ENCODE results near the gene C3orf18. TPM values are rescaled to one million over a fixed set of nuclear protein-coding genes. Genes with fewer than 3 reads are reported as not detected.

The C3orf18 gene
- total RNA-seq, 1 donor from 2014 or later, result 8.5 TPM

GRCh38 chr3:50604628-50605588 is 37.4 kb upstream of the C3orf18 start:
- Mint-ChIP-seq H3K4me1 (peaks cover 3% of the 10 kb centered on the region), H3K36me3 (no peaks in the 10 kb centered on the region), H3K27me3 (ENCODE audit: insufficient read depth, low read depth) (peaks cover 8% of the 10 kb centered on the region), H3K9me3 (no peaks in the 10 kb centered on the region), H3K4me3 (no peak overlapping the region), H3K27ac (no peak overlapping the region)
- no peaks in the 10 kb centered on the region for H3K79me2 ChIP-seq (ENCODE audit: low read depth)
- H3K9me3 ChIP-seq (ENCODE audit: low read depth), result no peaks in the 10 kb centered on the region
- no peaks in the 10 kb centered on the region for H3K4me1 ChIP-seq
- no peak overlapping the region for H3K4me2 ChIP-seq
- H3F3A ChIP-seq (ENCODE audit: low read depth), result no peaks in the 10 kb centered on the region
- H4K20me1 ChIP-seq (ENCODE audit: low read depth), result no peaks in the 10 kb centered on the region
- H3K36me3 ChIP-seq, result no peaks in the 10 kb centered on the region
- H3K9ac ChIP-seq, result no peak overlapping the region
- TF ChIP-seq CTCF (IDR thresholded peaks at IDR 0.05) (no peak), EZH2phosphoT487 (IDR thresholded peaks at IDR 0.05) (no peak), EZH2 (IDR thresholded peaks at IDR 0.05) (no peak)
- H3K4me3 ChIP-seq, result no peak overlapping the region
- H3K27ac ChIP-seq, result no peak overlapping the region
- no peak overlapping the region for H2AFZ ChIP-seq (replicated peaks)
- peaks cover 6% of the 10 kb centered on the region for H3K27me3 ChIP-seq
- no peak for DNase-seq (ENCODE audit: low spot score)

GRCh38 chr3:50604110-50604621 is 36.6 kb upstream of the C3orf18 start:
- Histone ChIP-seq H3K4me1 (no peaks in the 10 kb centered on the region), H3K36me3 (no peaks in the 10 kb centered on the region), H3K4me3 (no peak overlapping the region), H3K27me3 (no peaks in the 10 kb centered on the region), H4K20me1 (ENCODE audit: low read depth) (no peaks in the 10 kb centered on the region), H3K79me2 (ENCODE audit: low read depth) (no peaks in the 10 kb centered on the region), H3K27ac (no peak overlapping the region), H3K9me3 (ENCODE audit: low read depth) (no peaks in the 10 kb centered on the region), H3F3A (ENCODE audit: low read depth) (no peaks in the 10 kb centered on the region), H2AFZ (replicated peaks) (no peak overlapping the region), H3K9ac (no peak overlapping the region), H3K4me2 (no peak overlapping the region)
- Mint-ChIP-seq H3K9me3 (no peaks in the 10 kb centered on the region), H3K36me3 (no peaks in the 10 kb centered on the region), H3K4me3 (no peak overlapping the region), H3K27ac (no peak overlapping the region), H3K4me1 (peaks cover 3% of the 10 kb centered on the region), H3K27me3 (ENCODE audit: insufficient read depth, low read depth) (peaks cover 9% of the 10 kb centered on the region)
- DNase-seq (ENCODE audit: low spot score), result no peak
- TF ChIP-seq EZH2 (IDR thresholded peaks at IDR 0.05), result no peak

GRCh38 chr3:50603261-50604109 is 35.9 kb upstream of the C3orf18 start:
- Mint-ChIP-seq H3K27ac (no peak overlapping the region), H3K27me3 (ENCODE audit: insufficient read depth, low read depth) (peaks cover 9% of the 10 kb centered on the region), H3K9me3 (no peaks in the 10 kb centered on the region), H3K4me3 (no peak overlapping the region), H3K36me3 (no peaks in the 10 kb centered on the region), H3K4me1 (peaks cover 3% of the 10 kb centered on the region)
- Histone ChIP-seq H2AFZ (replicated peaks) (no peak overlapping the region), H3K9ac (no peak overlapping the region), H3K27me3 (no peaks in the 10 kb centered on the region), H3K9me3 (ENCODE audit: low read depth) (no peaks in the 10 kb centered on the region), H3K79me2 (ENCODE audit: low read depth) (no peaks in the 10 kb centered on the region), H3F3A (ENCODE audit: low read depth) (no peaks in the 10 kb centered on the region), H4K20me1 (ENCODE audit: low read depth) (no peaks in the 10 kb centered on the region), H3K36me3 (no peaks in the 10 kb centered on the region), H3K4me2 (no peak overlapping the region), H3K27ac (no peak overlapping the region), H3K4me1 (no peaks in the 10 kb centered on the region), H3K4me3 (no peak overlapping the region)
- no peak for DNase-seq (ENCODE audit: low spot score)
- TF ChIP-seq CTCF (IDR thresholded peaks at IDR 0.05) (no peak), EZH2 (IDR thresholded peaks at IDR 0.05) (no peak), EZH2phosphoT487 (IDR thresholded peaks at IDR 0.05) (no peak)

Data from neural progenitor cell (in vitro differentiated cells).